Left hindlimb (tissue), 1 donor: ENCODE data around the gene TEAD1.

Experiments
- DNase-seq: peaks from one replicate; pipeline ENCODE4 v3.0.0-alpha.2; 2018

TEAD1 gene

DNA sequence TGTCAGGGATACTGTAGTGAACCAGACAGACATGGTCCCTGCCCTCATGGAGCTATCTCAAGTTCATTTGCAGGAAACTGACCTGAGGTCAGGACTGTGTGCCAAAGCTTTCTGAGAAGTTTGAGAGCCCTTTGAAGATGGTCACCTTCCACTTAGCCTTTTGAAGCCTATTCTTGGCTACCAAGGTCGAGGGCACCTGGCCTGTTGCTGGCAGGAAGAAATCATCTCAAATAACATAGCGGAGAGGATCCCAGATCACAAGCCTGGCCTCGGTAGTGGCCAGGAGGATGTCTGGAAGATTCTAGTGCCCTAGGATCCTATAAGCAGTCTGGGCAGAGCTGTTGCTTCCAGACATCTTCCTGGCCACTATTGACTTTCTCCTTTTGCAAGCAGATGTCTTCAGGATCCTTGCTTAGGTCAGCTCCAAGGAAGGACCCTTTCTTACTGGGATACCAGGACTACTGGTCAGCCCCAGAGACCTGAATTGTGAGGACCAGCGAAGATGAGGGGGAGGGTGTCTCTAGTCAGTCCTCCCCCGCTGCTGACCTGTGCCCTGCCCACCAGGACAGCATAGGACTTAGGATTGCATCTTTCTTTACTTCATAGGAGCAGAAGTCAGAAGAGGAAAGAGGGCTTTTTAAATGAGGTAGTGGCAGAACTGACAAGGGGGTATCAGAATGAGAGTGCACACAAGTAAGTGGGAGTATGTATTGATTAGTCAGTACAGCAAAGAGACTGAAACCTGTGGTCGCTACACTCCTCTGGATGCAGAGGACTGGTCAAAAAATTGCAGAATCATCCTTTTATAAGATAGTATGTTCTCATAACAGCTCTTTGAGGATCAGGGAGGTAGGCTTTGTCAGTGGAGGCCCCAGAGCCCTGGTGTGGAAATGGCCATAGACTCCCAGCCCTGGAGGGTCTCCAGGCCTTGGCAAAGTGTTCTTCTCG lies 94.8 kb downstream of the TEAD1 start:
- no peak for DNase-seq

DNA sequence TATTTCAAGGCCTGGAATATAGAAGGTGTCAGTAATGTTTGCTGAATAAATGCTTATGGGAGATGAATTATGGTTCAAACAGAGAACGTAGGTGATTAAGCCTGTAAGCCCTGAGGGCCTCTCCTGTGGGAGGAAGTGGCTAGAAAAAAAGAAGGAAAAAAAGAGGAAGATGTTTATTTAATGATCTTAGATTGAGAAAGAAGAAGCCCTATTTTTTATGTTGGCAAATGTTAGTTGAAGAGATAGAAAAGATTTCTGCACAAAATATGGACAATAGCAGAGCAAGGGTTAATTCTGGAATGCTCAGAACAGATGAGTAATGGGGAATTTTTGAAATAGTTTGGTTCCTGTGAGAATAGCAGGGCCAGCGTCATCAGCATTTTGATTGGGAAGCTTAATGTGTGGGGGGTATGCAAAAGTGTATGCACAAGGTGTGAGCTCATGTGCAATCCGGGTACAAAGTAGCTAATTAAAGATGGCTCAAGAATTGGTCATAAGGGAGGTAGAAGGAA lies 95.7 kb downstream of the TEAD1 start:
- DNase-seq: no peak

DNA sequence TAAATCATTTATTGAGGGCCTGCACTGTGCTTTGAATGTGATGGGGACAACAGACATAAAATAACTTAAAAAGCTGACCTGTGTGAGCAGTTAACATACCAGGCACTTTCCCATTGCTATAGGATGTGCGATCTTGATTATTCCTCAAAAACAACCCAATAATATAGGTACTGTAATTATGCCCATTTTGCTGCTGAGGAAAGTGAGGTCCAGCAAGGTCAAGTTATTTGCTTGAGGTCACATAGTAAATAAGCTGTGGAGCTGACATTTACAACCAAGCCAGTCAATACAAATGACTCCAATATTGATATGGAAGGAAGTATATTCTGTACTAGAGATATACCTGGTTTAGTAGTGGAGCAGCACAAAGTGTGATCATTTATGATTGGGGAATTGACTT lies 96.2 kb downstream of the TEAD1 start:
- no peak for DNase-seq

DNA sequence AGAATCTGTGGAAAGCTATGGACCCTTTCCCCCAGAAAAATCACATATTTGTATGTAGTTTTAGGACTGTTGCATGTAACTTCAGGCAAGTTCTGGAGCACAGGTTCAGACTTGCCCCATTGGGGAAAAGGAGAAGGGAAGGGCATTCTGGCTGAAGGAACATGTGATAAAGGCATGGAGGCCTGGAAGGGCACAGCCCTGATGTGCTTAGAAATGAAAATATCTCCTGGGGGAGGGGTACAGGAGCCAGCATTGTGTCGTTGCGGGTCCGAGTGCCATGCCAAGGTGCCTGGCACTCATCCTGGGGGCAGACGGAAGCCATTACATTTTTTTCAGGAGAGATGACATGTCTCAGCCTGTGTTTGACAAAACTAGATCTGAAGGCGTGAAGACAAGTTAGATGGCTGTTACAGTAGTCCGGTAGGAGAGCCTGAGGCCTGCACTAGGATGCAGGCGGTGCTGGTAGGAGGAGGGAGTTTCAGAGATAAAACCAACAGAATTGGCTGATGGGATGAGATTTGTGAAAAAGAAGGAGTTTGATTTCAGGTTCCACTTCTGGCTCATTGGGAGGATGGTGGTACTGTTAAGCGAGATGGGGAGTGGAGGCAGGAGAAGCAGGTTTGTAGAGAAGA lies 96.9 kb downstream of the TEAD1 start:
- no peak for DNase-seq

DNA sequence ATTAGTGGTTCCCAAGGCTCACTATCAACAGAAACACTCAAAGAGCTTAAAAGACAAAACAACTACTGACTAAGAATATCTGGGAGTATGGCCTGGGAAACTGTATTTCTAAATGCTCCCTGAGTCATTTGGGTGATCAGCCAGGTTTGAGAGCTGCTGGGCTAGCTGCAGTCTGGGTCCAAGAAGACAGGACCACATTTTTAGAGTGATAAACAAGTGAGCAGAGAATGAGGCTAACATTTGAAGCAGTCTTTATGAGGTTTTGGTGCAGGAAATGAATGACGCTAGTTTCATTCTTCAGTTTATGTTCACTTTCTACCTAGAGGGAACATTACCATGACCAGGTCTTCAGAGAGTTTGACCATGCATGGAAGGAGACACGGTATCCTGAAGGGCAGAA lies 97.7 kb downstream of the TEAD1 start:
- DNase-seq: no peak

DNA sequence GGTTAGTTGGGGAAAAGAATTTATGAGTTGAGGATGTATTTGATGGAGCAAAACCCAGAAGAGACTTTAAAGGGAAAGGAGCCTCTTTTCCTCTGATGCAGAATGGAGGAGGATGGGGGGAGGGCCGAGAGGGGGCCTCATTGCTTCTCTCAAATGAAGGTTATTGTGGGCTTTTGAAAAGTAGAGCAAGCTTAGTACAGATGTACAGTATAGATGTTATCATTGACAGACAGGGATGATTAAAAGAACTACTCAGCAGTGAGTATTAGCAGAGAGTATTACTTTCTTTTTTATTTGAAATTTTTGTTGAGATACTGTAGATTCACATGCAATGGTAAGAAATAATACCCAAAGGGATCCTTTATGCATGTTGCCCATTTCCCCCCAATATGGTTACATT lies 98.1 kb downstream of the TEAD1 start:
- no peak for DNase-seq

DNA sequence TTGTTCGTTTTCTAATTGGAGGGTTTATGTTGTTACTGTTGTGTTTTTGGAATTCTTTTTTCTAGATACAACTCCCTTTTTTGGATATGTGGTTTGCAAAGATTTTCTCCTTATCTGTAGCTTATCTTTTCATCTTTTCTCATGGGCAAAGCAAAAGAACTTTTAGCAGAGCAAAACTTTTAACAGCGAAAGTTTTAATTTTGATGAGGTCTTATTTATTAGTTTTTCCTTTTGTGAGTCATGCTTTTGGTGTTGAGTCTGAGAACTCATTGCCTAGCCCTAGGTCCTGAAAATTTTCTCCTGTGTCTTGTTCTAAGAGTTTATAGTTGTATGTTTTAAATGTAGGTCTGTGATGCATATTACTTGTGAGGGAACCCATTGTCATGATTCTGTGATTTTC lies 99.4 kb downstream of the TEAD1 start:
- no peak for DNase-seq

DNA sequence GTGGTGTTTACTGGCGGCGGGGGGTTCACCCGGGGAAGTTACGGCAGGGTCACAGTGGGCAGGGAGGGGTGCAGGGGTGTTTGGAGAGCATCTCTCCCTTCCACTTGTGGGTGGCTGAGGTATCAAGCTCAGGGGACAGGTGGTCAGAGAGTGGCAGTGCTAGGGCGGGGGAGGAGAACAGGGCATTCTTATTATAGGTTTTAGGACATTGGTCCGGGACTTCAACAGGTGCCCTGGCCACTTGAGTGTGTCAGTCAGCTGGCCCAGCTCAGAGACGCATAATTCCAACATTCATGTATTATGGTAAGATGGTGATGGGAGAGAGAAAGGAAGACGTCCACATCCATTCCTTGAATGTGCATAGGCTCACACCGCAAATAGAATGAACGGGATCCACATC lies 101.7 kb downstream of the TEAD1 start:
- no peak for DNase-seq

DNA sequence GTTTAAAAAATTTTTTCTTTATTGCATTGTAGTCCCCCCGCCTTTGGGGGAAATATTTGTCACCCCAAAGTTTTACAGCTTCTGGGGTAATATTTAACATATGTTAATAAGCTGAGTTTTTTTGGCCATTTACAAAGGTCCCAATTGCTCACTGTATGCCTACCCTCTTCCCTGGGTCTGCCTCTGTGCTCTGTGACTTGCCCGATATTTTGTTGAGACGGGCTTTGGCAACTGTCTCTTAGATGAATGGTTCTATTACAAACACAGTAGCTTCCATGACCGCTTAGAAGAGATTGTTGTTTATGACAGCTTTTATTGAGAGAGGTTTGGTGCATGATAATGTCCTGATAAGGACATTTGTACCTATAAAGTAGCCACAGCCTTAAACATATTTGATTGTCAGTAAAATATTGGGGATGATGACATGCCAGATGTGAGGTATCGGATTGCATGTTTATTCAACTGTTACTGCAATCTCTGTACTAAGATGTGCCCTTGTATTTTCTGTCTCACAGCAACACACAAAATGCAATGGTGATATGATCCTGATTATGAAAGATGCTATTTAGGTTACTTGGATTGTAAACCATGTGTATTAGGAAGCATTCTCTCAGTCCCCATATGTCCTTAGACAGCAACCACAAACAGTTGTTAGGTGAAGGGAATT lies 103.1 kb downstream of the TEAD1 start:
- DNase-seq: no peak

DNA sequence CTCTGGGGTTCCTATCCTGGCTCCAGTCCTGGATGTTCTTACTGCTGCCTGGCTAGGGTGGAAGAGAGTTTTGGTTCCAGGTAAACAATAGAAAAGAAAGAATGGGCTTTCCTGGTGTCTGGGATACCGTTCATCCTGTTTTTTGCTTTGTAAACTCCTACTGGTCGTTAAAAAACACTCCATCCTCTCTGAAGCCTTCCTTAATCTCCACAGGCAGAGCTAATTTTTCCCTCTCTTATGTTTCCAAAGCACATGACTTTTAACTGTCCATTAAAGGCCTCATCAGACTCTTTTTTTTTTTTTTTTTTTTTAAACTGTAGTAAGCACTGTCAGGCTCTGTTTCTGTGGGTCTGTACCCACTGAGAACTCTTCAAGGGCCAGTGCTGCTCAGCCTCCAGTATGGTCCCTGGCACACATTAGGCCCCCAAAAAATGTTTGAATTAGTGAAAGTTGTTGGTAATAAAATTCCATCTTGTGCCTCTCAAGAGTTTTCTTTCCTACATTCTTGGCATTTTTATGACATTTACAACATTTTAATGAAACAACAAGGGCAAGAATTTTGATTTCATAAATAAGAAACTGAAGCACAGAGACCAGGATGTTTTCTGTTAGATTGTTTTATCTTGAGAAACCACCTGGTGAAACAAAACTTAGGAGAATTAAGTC lies 104.2 kb downstream of the TEAD1 start:
- DNase-seq: no peak

DNA sequence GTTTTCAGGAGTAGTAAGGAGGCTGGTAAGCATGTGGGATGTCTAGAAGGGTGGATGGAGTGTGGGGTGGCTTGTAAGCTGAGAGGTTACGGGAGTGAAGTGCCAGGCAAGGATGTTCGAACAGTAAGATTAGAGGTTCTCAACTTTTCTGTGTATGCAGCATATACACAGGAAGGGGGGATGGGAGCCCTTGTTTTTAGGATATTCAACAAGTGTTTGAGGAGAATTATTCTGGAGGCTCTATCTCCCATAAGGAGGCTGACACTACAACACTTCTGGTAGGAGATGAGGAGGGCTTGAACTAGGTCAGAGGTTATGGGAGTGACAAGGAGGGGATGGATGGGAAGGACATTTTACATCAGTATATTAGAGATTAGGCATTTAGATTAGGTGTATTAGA lies 109.5 kb downstream of the TEAD1 start:
- no peak for DNase-seq

DNA sequence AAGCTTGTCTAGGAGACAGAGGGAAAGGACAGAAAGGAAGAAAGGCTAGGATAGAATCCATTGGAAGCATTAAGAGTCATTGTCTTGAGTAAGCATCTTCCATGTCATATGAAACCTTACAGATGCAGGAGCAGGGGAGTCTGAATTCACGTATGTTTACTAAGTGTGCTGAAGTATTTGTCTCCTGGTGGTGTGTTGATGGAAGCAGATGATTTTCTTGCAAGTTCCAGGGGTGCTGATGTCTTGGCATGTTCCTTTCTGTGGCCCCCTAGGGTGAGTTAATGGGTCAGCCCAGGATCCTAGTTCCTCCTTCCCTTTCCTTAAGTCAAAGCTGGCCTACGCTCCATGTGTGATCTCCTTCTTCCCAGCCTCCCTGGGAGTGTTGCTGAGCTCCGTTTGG lies 110.2 kb downstream of the TEAD1 start:
- DNase-seq: no peak

DNA sequence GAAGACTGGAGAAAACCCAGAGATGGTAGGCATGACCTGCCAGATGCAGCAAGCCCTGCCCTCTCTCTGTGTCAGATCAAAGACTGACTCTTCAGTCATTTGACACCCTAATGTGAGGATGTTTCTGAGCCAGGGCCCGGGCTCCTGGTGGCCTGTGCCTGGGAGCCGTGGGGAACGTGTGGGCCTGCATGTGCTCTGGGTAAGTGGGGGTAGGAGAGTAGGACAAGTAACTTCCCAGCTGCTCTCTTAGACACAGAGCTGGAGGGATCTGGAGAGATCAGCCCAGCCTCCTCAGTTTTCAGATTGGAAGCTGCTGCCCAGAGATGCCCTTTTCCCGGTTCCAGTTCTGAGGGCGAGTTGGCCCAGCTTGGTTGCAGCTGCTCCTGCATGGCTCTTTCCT lies 110.8 kb downstream of the TEAD1 start:
- no peak for DNase-seq

DNA sequence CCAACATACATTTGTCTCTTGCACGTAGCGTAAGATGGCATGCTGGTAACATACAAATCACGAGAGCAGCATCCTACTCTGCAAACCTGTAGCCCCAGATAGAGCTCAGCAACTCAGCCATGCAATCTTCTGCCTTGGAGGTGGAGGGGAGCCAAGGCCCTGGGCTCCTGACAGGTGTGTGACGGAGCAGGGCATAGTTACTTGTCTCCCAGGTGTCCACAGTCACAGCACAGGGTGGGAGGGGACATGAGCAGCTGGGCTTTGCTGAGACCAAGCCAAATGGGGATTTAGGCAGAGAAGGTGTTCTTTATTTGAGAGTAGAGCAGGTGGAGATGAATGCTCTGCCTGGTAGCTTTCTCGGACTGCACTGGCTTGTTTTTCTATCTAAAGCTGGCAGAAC lies 111.7 kb downstream of the TEAD1 start:
- no peak for DNase-seq

DNA sequence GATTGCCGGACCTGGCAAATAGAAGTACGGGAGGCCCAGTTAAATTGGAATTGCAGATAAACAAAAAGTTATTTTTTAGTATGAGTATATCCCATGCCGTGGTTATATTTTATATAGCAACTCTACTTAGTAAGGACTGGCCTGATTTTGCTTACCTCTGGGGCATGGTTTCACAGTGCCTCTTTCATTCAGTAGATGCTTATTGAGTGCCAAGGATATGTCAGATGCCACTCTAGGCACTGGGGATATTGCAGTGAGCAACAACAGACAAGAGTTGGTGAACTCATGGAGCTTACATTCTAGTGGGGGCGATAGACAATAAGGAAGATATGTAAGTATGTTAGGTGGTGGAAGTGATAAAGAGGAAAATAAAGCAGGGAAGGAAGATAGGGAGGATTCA lies 112.2 kb downstream of the TEAD1 start:
- no peak for DNase-seq

DNA sequence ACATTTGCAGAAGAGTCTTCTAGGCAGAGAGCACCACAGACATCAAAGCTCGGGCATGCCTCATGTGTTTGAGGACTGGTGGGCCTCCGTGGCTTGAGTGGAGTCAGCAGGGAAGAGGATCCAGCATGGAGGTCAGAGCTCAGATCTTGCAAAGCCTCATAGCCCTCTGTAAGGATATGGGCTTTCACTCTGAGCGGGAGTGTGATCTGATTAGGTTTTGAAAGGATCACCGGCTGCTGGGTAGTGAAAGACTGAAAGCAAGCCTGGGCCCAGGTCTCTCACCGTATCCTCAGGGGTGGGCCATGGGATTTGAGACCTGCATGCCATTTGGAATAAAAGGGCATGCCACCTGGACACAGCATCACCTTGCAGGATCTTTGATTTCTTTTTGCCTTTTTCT lies 112.7 kb downstream of the TEAD1 start:
- DNase-seq: no peak

DNA sequence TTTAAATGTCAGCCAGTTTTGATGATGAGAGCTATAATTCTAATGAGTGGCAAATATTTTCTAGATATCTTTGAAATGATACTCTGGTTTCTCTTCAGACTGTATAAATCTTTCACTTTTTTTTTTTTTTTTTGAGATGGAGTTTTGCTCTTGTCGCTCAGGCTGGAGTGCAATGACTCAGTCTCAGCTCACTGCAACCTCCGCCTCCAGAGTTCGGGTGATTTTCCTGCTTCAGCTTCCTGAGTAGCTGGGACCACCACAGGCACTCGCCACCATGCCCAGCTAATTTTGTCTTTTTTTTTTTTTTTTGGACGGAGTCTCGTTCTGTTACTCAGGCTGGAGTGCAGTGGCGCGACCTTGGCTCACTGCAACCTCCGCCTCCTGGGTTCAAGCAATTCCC lies 113.6 kb downstream of the TEAD1 start:
- no peak for DNase-seq

DNA sequence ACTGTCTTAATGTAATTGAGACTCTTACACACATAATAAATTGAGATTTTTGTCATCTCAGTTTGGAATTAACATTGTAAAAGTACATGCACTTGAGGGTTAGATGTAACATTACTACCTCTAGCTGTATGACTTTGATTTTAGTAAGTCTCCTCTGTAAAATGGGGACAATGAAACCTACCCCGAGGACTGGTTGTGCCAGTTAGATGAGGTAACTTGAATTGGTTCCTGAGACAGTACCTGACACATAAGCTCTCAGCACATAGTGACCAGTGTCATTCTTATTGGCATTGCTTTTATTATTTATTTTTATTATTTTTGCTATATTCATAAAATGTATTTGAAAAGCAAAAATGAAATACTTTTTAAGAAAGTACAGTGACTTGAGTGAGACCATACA lies 114.8 kb downstream of the TEAD1 start:
- DNase-seq: no peak

DNA sequence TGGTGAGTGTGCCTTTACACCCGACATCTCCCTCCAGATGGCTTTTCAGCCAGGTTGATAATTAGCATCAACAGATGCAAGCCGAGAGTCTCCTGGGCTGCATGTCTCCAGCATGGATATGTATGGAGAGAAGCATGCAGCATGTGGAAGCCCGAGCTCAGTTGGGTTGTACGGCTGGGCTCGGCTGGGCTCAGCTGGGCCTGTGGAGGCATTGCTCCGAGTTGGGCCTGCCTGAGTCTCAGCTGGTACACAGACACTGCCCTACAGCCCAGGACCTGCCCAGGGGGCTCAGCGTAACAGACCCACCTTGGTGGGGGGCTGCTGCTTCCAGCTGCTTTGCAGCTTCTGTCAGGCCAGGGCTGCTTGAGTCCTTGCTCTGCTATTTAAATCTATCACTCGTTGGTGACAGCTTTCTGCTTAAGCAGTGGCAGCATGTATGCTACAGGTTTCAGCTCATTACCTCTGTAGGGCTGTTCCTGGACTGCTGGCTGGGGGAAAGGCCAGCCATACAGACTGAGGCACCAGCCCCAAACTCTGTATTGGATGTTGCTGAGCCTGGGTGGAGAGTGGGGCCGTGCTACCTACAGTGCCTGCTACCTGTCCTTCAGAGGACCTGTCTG lies 115.5 kb downstream of the TEAD1 start:
- no peak for DNase-seq

DNA sequence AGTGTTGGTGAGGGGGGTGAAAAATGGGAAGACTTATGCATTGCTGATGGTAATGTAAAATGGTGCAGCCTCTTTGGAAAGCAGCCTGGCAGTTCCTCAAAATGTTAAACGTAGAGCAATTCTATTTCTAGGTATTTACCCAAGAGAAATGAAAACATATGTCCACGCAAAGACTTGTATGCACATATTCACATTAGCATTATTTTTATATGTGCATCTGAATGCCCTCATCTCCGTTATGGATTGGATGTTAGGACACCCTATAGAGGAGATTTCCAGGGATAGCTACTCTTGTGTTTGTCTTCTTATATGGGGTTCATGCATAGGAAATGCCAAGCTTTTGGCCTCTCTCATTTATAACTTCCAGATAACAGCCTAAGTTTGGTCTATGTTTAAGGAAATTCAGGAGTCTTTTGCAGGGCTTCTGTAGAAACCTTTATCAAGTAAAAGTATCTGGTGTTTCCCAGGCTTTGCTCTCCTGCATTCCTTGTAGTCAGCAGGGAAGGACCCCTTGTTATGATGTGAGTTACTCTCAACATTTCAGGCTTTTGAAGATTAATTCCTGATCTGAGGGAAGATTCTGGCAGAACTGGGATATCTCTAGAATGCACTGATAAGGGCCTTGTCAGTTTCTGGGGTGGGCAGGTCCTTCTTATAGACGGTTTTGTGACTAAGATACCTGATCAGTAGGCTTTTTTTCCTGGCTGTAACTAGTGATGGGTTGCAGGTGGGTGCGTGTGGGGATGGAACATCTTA lies 116.8 kb downstream of the TEAD1 start:
- no peak for DNase-seq

DNA sequence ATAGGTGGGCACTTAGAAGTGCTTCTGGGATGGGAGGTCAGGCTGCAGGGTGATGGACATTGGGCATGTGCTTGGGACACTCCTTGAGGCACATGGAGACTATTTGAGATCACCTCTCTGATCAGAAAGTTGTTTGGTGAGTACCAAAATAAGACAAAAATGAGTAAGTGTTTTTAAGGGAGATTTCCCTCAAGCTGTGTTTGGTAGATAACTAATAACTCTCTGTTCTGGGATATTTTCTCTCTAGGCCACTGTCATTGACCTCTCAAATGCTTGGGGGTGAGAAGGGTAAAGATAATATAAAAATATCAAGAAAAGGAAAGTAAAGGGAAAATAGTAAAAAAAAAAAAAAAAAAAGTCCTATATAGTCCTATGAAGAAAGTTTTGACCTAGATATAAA lies 117.8 kb downstream of the TEAD1 start:
- DNase-seq: no peak

DNA sequence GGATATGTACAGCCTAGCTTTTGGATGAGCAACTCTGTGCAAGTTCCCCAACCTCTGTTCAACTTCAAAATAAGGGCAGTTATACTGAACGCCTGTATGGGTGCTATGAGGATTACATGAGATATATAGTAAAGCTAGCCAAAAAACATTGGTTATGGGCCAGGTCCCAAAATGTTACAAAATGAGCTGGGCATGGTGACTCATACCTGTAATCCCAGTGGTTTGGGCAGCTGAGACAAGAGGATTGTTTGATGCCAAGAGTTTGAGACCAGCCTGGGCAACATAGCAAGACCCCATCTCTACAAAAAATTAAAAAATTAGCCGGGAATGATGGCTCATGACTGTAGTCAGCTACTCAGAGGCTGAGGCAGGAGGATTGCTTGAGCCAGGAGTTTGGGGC lies 118.4 kb downstream of the TEAD1 start:
- no peak for DNase-seq
